ENCODE data around the gene SETX.

Gene SETX

GRCh38 chr9:132211570-132211969, 143.2 kb downstream of the SETX start:
- Histone ChIP-seq H3K27ac (ENCODE audit: low read depth, low read length, severe bottlenecking) (no peak overlapping the region), H3K4me3 (ENCODE audit: extremely low read depth, insufficient read depth, low read length, poor library complexity, severe bottlenecking) (no peak overlapping the region), H3K36me3 (ENCODE audit: control insufficient read depth, insufficient read depth, low read length) (no peaks in the 10 kb centered on the region), H3K4me1 (ENCODE audit: control insufficient read depth, insufficient read depth, low read length, poor library complexity, severe bottlenecking) (peaks cover 12% of the 10 kb centered on the region), H3K9me3 (ENCODE audit: control insufficient read depth, low read length) (no peaks in the 10 kb centered on the region)
- 95 to 100% methylated on average over 1 to 5 of the region's 7 CpGs for WGBS, 2 experiments (ENCODE audit: insufficient coverage in 2 of 2)

Data from mesodermal cell (in vitro differentiated cells).